Measurements from ENCODE around the gene EYS.

Gene EYS

DNA sequence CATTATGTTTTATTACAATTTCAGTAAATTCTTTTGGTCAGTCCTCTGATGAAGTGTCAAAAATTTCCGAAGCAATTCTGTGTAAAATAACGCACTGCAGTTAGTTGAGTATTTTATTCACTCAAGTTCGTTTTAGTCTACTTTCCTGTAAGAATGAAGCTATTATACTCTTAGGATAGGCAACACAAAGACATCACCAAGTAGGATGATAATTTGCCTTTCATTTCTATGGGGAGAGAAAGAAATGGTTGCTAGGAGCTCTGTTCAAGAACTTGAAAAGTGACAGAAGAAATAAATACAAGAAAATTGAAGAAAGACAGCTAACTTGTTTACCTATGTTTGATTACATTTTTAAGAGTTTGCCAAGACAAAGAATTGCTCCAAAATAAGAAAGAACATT lies 290.4 kb downstream of the EYS start:
- no peaks in the 10 kb centered on the region for H3K9me2 ChIP-seq (replicated peaks; ENCODE audit: low read depth, low read length)
- H3K9me3 ChIP-seq (ENCODE audit: insufficient read depth, low read depth, low read length): no peaks in the 10 kb centered on the region
- no peaks in the 10 kb centered on the region for H3K4me1 ChIP-seq (ENCODE audit: insufficient read depth, low read length, poor library complexity, severe bottlenecking)
- H3K4me3 ChIP-seq (ENCODE audit: low read length, poor library complexity, severe bottlenecking): no peak overlapping the region
- no peak overlapping the region for H3K4me2 ChIP-seq (ENCODE audit: low read depth, low read length, poor library complexity, severe bottlenecking)
- no peaks in the 10 kb centered on the region for H3F3A ChIP-seq (ENCODE audit: low read depth)
- no peaks in the 10 kb centered on the region for H4K20me1 ChIP-seq (ENCODE audit: insufficient read depth, low read length, poor library complexity, severe bottlenecking)
- H3K36me3 ChIP-seq (ENCODE audit: insufficient read depth, low read length): no peaks in the 10 kb centered on the region
- TF ChIP-seq EZH2phosphoT487 (IDR thresholded peaks at IDR 0.05; ENCODE audit: borderline replicate concordance): no peak
- TF ChIP-seq, protein P1, sequence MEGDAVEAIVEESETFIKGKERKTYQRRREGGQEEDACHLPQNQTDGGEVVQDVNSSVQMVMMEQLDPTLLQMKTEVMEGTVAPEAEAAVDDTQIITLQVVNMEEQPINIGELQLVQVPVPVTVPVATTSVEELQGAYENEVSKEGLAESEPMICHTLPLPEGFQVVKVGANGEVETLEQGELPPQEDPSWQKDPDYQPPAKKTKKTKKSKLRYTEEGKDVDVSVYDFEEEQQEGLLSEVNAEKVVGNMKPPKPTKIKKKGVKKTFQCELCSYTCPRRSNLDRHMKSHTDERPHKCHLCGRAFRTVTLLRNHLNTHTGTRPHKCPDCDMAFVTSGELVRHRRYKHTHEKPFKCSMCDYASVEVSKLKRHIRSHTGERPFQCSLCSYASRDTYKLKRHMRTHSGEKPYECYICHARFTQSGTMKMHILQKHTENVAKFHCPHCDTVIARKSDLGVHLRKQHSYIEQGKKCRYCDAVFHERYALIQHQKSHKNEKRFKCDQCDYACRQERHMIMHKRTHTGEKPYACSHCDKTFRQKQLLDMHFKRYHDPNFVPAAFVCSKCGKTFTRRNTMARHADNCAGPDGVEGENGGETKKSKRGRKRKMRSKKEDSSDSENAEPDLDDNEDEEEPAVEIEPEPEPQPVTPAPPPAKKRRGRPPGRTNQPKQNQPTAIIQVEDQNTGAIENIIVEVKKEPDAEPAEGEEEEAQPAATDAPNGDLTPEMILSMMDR (conservative IDR thresholded peaks at IDR 0.05; ENCODE audit: low read length): no peak
- H3K27me3 ChIP-seq (ENCODE audit: insufficient read depth, low read length, poor library complexity, severe bottlenecking): no peaks in the 10 kb centered on the region
- no peaks in the 10 kb centered on the region for H3K79me2 ChIP-seq (ENCODE audit: insufficient read depth, low read length)
- H3K9ac ChIP-seq (ENCODE audit: low read depth, low read length, poor library complexity, severe bottlenecking): no peak overlapping the region
- H2AFZ ChIP-seq (ENCODE audit: low read length): no peak overlapping the region

DNA sequence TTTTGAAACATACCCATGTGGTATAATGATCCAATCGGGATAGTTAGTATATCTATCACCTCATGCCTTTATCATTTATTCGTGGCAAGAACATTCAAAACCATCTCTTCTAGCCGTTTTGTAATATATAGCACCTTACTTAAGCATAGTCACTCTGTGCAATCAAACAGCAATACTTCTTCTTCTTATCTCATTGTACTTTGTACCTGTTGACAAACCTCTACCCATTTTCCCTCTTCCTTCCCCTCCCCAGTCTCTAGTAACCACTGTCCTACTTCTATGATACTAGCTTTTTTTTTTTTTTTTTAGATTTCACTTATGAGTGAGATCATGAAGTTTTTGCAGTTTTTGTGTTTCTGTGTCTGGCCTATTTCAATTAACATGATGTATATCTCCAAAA lies 296.7 kb downstream of the EYS start:
- H3K4me1 ChIP-seq (ENCODE audit: insufficient read depth, low read length, poor library complexity, severe bottlenecking): no peaks in the 10 kb centered on the region
- H3F3A ChIP-seq (ENCODE audit: low read depth): no peaks in the 10 kb centered on the region
- H4K20me1 ChIP-seq (ENCODE audit: insufficient read depth, low read length, poor library complexity, severe bottlenecking): no peaks in the 10 kb centered on the region
- H3K9me2 ChIP-seq (replicated peaks; ENCODE audit: low read depth, low read length): no peaks in the 10 kb centered on the region
- H2AFZ ChIP-seq (ENCODE audit: low read length): no peak overlapping the region
- H3K4me2 ChIP-seq (ENCODE audit: low read depth, low read length, poor library complexity, severe bottlenecking): no peak overlapping the region
- TF ChIP-seq, protein P1 (conservative IDR thresholded peaks at IDR 0.05; ENCODE audit: low read length): no peak
- TF ChIP-seq EZH2phosphoT487 (IDR thresholded peaks at IDR 0.05; ENCODE audit: borderline replicate concordance): no peak
- no peak overlapping the region for H3K4me3 ChIP-seq (ENCODE audit: low read length, poor library complexity, severe bottlenecking)
- no peaks in the 10 kb centered on the region for H3K79me2 ChIP-seq (ENCODE audit: insufficient read depth, low read length)
- no peaks in the 10 kb centered on the region for H3K9me3 ChIP-seq (ENCODE audit: insufficient read depth, low read depth, low read length)
- H3K27me3 ChIP-seq (ENCODE audit: insufficient read depth, low read length, poor library complexity, severe bottlenecking): no peaks in the 10 kb centered on the region
- H3K36me3 ChIP-seq (ENCODE audit: insufficient read depth, low read length): no peaks in the 10 kb centered on the region
- H3K9ac ChIP-seq (ENCODE audit: low read depth, low read length, poor library complexity, severe bottlenecking): no peak overlapping the region

DNA sequence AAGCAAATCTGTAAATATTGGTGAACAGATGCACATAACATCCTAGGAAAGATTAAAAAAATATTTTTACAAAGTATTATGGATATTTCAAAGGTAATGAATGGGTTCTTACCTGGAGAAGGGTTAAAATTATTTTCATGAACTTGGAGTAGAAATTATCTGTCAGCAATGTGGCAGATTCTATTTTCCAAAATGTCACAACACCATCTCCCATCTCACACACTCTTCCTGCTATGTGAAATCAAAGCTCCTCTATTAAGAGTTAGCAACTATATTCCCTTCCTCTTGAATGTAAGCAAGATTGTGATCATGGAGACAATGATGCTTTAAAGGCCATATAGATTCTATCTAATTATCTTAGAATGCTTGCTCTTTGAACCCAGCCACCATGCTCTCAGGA lies 304.5 kb downstream of the EYS start:
- no peaks in the 10 kb centered on the region for H3K79me2 ChIP-seq (ENCODE audit: insufficient read depth, low read length)
- no peaks in the 10 kb centered on the region for H3K4me1 ChIP-seq (ENCODE audit: insufficient read depth, low read length, poor library complexity, severe bottlenecking)
- no peak for TF ChIP-seq EZH2phosphoT487 (IDR thresholded peaks at IDR 0.05; ENCODE audit: borderline replicate concordance)
- TF ChIP-seq, protein P1 (conservative IDR thresholded peaks at IDR 0.05; ENCODE audit: low read length): no peak
- H2AFZ ChIP-seq (ENCODE audit: low read length): no peak overlapping the region
- H4K20me1 ChIP-seq (ENCODE audit: insufficient read depth, low read length, poor library complexity, severe bottlenecking): no peaks in the 10 kb centered on the region
- H3K27me3 ChIP-seq (ENCODE audit: insufficient read depth, low read length, poor library complexity, severe bottlenecking): no peaks in the 10 kb centered on the region
- no peak overlapping the region for H3K4me2 ChIP-seq (ENCODE audit: low read depth, low read length, poor library complexity, severe bottlenecking)
- no peaks in the 10 kb centered on the region for H3K36me3 ChIP-seq (ENCODE audit: insufficient read depth, low read length)
- H3K4me3 ChIP-seq (ENCODE audit: low read length, poor library complexity, severe bottlenecking): no peak overlapping the region
- no peaks in the 10 kb centered on the region for H3K9me3 ChIP-seq (ENCODE audit: insufficient read depth, low read depth, low read length)
- H3K9me2 ChIP-seq (replicated peaks; ENCODE audit: low read depth, low read length): no peaks in the 10 kb centered on the region
- no peak overlapping the region for H3K9ac ChIP-seq (ENCODE audit: low read depth, low read length, poor library complexity, severe bottlenecking)
- no peaks in the 10 kb centered on the region for H3F3A ChIP-seq (ENCODE audit: low read depth)

Data from Loucy (cell line).